Neural cell (in vitro differentiated cells): Measurements from ENCODE around the gene HACD2. TPM values are rescaled to one million over a fixed set of nuclear protein-coding genes. Genes with fewer than 3 reads are reported as not detected.

ENCODE experiments used
- H2AFZ ChIP-seq: fragments of 200-600, 300-800 bp; sonication (generic), shearing (Covaris generic); 2 replicates; pipeline ENCODE4 v1.6.0; 2014; ENCODE audit warnings: low read depth, mild to moderate bottlenecking, antibody characterized with exemption, low read length, moderate library complexity
- H3F3A ChIP-seq: fragments of 200-600 bp; shearing (Covaris generic); 2 replicates; pipeline ENCODE4 v1.6.1; 2016; ENCODE audit warnings: mild to moderate bottlenecking, moderate library complexity, mixed read lengths, antibody characterized with exemption, low read length; ENCODE audit not compliant: insufficient read depth, poor library complexity, severe bottlenecking
- H3K27ac ChIP-seq: fragments of 200-600, 300-800 bp; sonication (generic), shearing (Covaris generic); 2 replicates; pipeline ENCODE4 v1.5.1; 2014; ENCODE audit warnings: mild to moderate bottlenecking, low read length, moderate library complexity
- H3K27me3 ChIP-seq: fragments of 300-800, 200-600 bp; sonication (generic), shearing (Covaris generic); 2 replicates; pipeline ENCODE4 v1.6.0; 2014; ENCODE audit warnings: mild to moderate bottlenecking, low read depth, low read length, moderate library complexity; ENCODE audit not compliant: insufficient read depth
- H3K36me3 ChIP-seq: fragments of 300-800, 200-600 bp; sonication (generic), shearing (Covaris generic); 2 replicates; pipeline ENCODE4 v1.5.1; 2014; ENCODE audit warnings: mild to moderate bottlenecking, antibody characterized with exemption, low read length, moderate library complexity; ENCODE audit not compliant: insufficient read depth
- H3K4me2 ChIP-seq: fragments of 300-800, 200-600 bp; sonication (generic), shearing (Covaris generic); 2 replicates; pipeline ENCODE4 v1.6.0; 2014; ENCODE audit warnings: mild to moderate bottlenecking, low read length
- H3K4me3 ChIP-seq: fragments of 300-800, 200-600 bp; sonication (generic), shearing (Covaris generic); 2 replicates; pipeline ENCODE4 v1.5.1; 2014; ENCODE audit warnings: mild to moderate bottlenecking, low read length, moderate library complexity
- H3K79me2 ChIP-seq: fragments of 200-600 bp; shearing (Covaris generic); replicated peaks from 2 replicates; pipeline ENCODE4 v1.6.0; 2014; ENCODE audit warnings: mild to moderate bottlenecking, low read length, moderate library complexity; ENCODE audit not compliant: insufficient read depth
- H3K9ac ChIP-seq: fragments of 300-800, 200-600 bp; sonication (generic), shearing (Covaris generic); 2 replicates; pipeline ENCODE4 v1.6.1; 2016; ENCODE audit warnings: mild to moderate bottlenecking, low read length, mixed read lengths
- H3K9me2 ChIP-seq: fragments of 200-600 bp; shearing (Covaris generic); 2 replicates; pipeline ENCODE4 v1.6.1; 2016; ENCODE audit warnings: mild to moderate bottlenecking, low read length, mixed read lengths; ENCODE audit not compliant: insufficient read depth
- H3K9me3 ChIP-seq: fragments of 200-600, 300-800 bp; sonication (generic), shearing (Covaris generic); 2 replicates; pipeline ENCODE4 v1.6.1; 2016; ENCODE audit warnings: mild to moderate bottlenecking, mixed run types, low read length, moderate library complexity, mixed read lengths
- H4K20me1 ChIP-seq: fragments of 200-600 bp; shearing (Covaris generic); 2 replicates; pipeline ENCODE4 v1.6.1; 2016; ENCODE audit warnings: mild to moderate bottlenecking, mixed run types; ENCODE audit not compliant: insufficient read depth
- CTCF ChIP-seq: fragments of 450-650 bp; IDR thresholded peaks from 2 replicates; pipeline ENCODE4 v1.5.1; 2014; ENCODE audit warnings: antibody characterized with exemption, mild to moderate bottlenecking, moderate library complexity; ENCODE audit not compliant: poor library complexity, severe bottlenecking
- EP300 ChIP-seq: fragments of 450-650 bp; conservative IDR thresholded peaks from 2 replicates; pipeline ENCODE4 v1.6.1; 2014; ENCODE audit warnings: antibody characterized with exemption, mild to moderate bottlenecking, moderate library complexity; ENCODE audit not compliant: poor library complexity, severe bottlenecking
- EZH2 ChIP-seq: fragments of 200-600, 300-800 bp; shearing (Covaris generic), sonication (generic); IDR thresholded peaks from 2 replicates; pipeline ENCODE4 v1.6.1; 2014; ENCODE audit warnings: antibody characterized with exemption, low read length, borderline replicate concordance, mild to moderate bottlenecking; ENCODE audit not compliant: insufficient read depth, poor library complexity, severe bottlenecking
- MXI1 ChIP-seq: fragments of 450-650 bp; conservative IDR thresholded peaks from 2 replicates; pipeline ENCODE4 v1.6.1; 2014; ENCODE audit warnings: antibody characterized with exemption, mild to moderate bottlenecking; ENCODE audit not compliant: poor library complexity, severe bottlenecking
- POLR2AphosphoS5 ChIP-seq: IDR thresholded peaks from 2 replicates; pipeline ENCODE4 v1.6.1; 2012
- RAD21 ChIP-seq: fragments of 450-650 bp; conservative IDR thresholded peaks from 2 replicates; pipeline ENCODE4 v1.6.1; 2014; ENCODE audit warnings: antibody characterized with exemption, mild to moderate bottlenecking, moderate library complexity
- REST ChIP-seq: IDR thresholded peaks from 2 replicates; pipeline ENCODE4 v1.6.1; 2012; ENCODE audit warnings: borderline replicate concordance
- SMC3 ChIP-seq: fragments of 450-650 bp; conservative IDR thresholded peaks from 2 replicates; pipeline ENCODE4 v1.6.1; 2014; ENCODE audit warnings: antibody characterized with exemption, mild to moderate bottlenecking, moderate library complexity; ENCODE audit not compliant: poor library complexity
- TAF1 ChIP-seq: IDR thresholded peaks from 2 replicates; pipeline ENCODE4 v1.6.1; 2012; ENCODE audit warnings: low read depth
- polyA plus RNA-seq: library from polyadenylated mRNA; depleted of rRNA; stranded (reverse); fragments of >200 nt; gene quantifications from 2 replicates; pipeline ENCODE4 v1.2.3, GENCODE V29; 2014

HACD2 gene
- polyA plus RNA-seq, 1 donor from 2014 or later, result 28.0 TPM

- no peaks in the 10 kb centered on the region for H3K36me3 ChIP-seq
- no peaks in the 10 kb centered on the region for H3K79me2 ChIP-seq
- H3F3A ChIP-seq, result no peaks in the 10 kb centered on the region
- TF ChIP-seq EP300 (no peak), EZH2 (no peak), POLR2AphosphoS5 (no peak), RAD21 (no peak), SMC3 (no peak), REST (no peak), TAF1 (no peak), MXI1 (no peak), CTCF (no peak)
- no peak overlapping the region for H3K4me2 ChIP-seq
- H3K9me2 ChIP-seq, result no peaks in the 10 kb centered on the region
- H2AFZ ChIP-seq, result no peak overlapping the region
- H3K9me3 ChIP-seq, result no peaks in the 10 kb centered on the region
- no peak overlapping the region for H3K4me3 ChIP-seq
- H3K27me3 ChIP-seq, result no peaks in the 10 kb centered on the region
- H4K20me1 ChIP-seq, result no peaks in the 10 kb centered on the region
- no peak overlapping the region for H3K27ac ChIP-seq
- no peak overlapping the region for H3K9ac ChIP-seq
Measured at GRCh38 chr3:123624302-123624701, 39.4 kb upstream of the HACD2 start.

GRCh38 chr3:123623346-123623880 lies 38.6 kb upstream of the HACD2 start:
- no peaks in the 10 kb centered on the region for H3F3A ChIP-seq
- no peak overlapping the region for H3K27ac ChIP-seq
- no peak overlapping the region for H2AFZ ChIP-seq
- no peak overlapping the region for H3K4me2 ChIP-seq
- no peak overlapping the region for H3K4me3 ChIP-seq
- H3K27me3 ChIP-seq, result no peaks in the 10 kb centered on the region
- H3K9me3 ChIP-seq, result no peaks in the 10 kb centered on the region
- H3K79me2 ChIP-seq, result no peaks in the 10 kb centered on the region
- no peaks in the 10 kb centered on the region for H3K9me2 ChIP-seq
- H3K36me3 ChIP-seq, result no peaks in the 10 kb centered on the region
- no peak overlapping the region for H3K9ac ChIP-seq
- TF ChIP-seq EP300 (no peak), TAF1 (no peak), SMC3 (no peak), EZH2 (no peak), POLR2AphosphoS5 (no peak), CTCF (no peak), MXI1 (no peak), RAD21 (no peak), REST (no peak)
- H4K20me1 ChIP-seq, result no peaks in the 10 kb centered on the region
